Spleen (tissue), 11 donors: ENCODE results near the gene MAPK8IP3. TPM values are rescaled to one million over a fixed set of nuclear protein-coding genes. Genes with fewer than 3 reads are reported as not detected.

Experiments
- DNase-seq: peaks from one replicate; pipeline ENCODE4 v3.0.0-alpha.2; 2020
- H3K27ac ChIP-seq, 8 donors: fragments of 200-600 bp; sonication (generic) in 7 of 8; 1 replicate in 4 of 8; 2 replicates in 4 of 8; pipeline versions ENCODE4 v1.5.0 to v1.8.0; 2016 to 2021; ENCODE audit warnings: inconsistent platforms in 4 of 8, mild to moderate bottlenecking in 4 of 8, moderate library complexity in 1 of 8
- H3K27me3 ChIP-seq, 7 donors: fragments of 200-600 bp; sonication (generic) in 6 of 7; replicated peaks in 1 of 7; 1 replicate in 4 of 7; 2 replicates in 3 of 7; pipeline versions ENCODE4 v1.5.0 to v1.8.0; 2016 to 2021; ENCODE audit warnings: inconsistent platforms in 3 of 7, mild to moderate bottlenecking in 1 of 7
- H3K36me3 ChIP-seq, 6 donors: fragments of 200-600 bp; sonication (generic) in 5 of 6; 1 replicate in 4 of 6; 2 replicates in 2 of 6; pipeline versions ENCODE4 v1.5.0 to v1.8.0; 2016 to 2021; ENCODE audit warnings: inconsistent platforms in 2 of 6
- H3K4me1 ChIP-seq, 6 donors: fragments of 200-600 bp; sonication (generic) in 5 of 6; 1 replicate in 3 of 6; 2 replicates in 3 of 6; pipeline versions ENCODE4 v1.5.0 to v1.8.0; 2016 to 2021; ENCODE audit warnings: inconsistent platforms in 3 of 6
- H3K4me3 ChIP-seq, 8 donors: fragments of 200-600 bp; sonication (generic) in 7 of 8; 1 replicate in 4 of 8; 2 replicates in 4 of 8; pipeline versions ENCODE4 v1.5.0 to v1.8.0; 2016 to 2021; ENCODE audit warnings: inconsistent platforms in 4 of 8, mild to moderate bottlenecking in 4 of 8, moderate library complexity in 2 of 8
- H3K9me3 ChIP-seq, 8 donors: fragments of 200-600 bp; sonication (generic) in 7 of 8; 1 replicate in 4 of 8; 2 replicates in 4 of 8; pipeline versions ENCODE4 v1.5.0 to v1.8.0; 2016 to 2021; ENCODE audit warnings: inconsistent platforms in 4 of 8
- CTCF ChIP-seq, 11 experiments: fragments of 200-600 bp in 7 of 11; fragments of 450-650 bp in 4 of 11; sonication (generic) in 4 of 11; IDR thresholded peaks in 8 of 11; conservative IDR thresholded peaks in 3 of 11; 1 replicate in 7 of 11; 2 replicates in 4 of 11; pipeline versions ENCODE4 v1.4.0 to v1.8.0; 2016 to 2021; ENCODE audit warnings: antibody characterized with exemption in 11 of 11, inconsistent platforms in 4 of 11, mild to moderate bottlenecking in 1 of 11
- POLR2A ChIP-seq, 3 donors: fragments of 450-650 bp; IDR thresholded peaks; one replicate each; pipeline ENCODE4 v1.5.1; 2017; ENCODE audit warnings: antibody characterized with exemption in 3 of 3, mild to moderate bottlenecking in 1 of 3
- POLR2AphosphoS5 ChIP-seq, 3 donors: sonication (generic); formaldehyde crosslinking; IDR thresholded peaks; one replicate each; pipeline ENCODE4 v1.5.1; 2017; ENCODE audit warnings: antibody characterized with exemption in 3 of 3
- WGBS, 5 donors: extraction: QIAGEN DNeasy Blood & Tissue Kit in 3 of 5; methylation state at CpG; one replicate each; pipeline versions ENCODE4 v1.1.5 to v1.1.7; 2013 to 2018; 5-methylcytosine and 5-hydroxymethylcytosine counted together
- intact Hi-C: fragments of 100-400 bp; cut with DNase I; formaldehyde crosslinking; loops from one replicate; pipeline ENCODE4 v1.15.0; 2023; ENCODE audit warnings: low total_unique reads
- polyA plus RNA-seq, 3 donors: library from polyadenylated mRNA; stranded (reverse); fragments of 200-250 nt; gene quantifications; one replicate each; pipeline ENCODE4 v1.2.1, GENCODE V29; 2013
- total RNA-seq, 7 donors: library from RNA; depleted of rRNA in 3 of 7; stranded (reverse); fragments of >200 nt in 3 of 7; fragmentation: NEBNext Ultra II Directional in 4 of 7; extraction: Animal tissue kit (Norgen Biotek cat#: 25700) in 4 of 7; gene quantifications; one replicate each; pipeline versions ENCODE4 v1.1.0 to v1.2.1, GENCODE V29; 2016 to 2021
- donor health status: healthy with polysubstance abuse.
- donor health status: DM: no; HTN: no; CAD: no; lungs with moderate emphysema.
- donor health status: DM: no; HTN: no; CAD: no.
- donor health status: Bipolar disorder and iron deficiency.
- donor health status: healthy.
- donor health status: DM: no; HTN: no; CAD: no.
- donor health status: DM: yes; HTN: yes; CAD: no.

The MAPK8IP3 gene
- total and polyA plus RNA-seq, 10 donors = 27.2 to 134 (median 114) TPM

GRCh38 chr16:1710811-1711507 lies 5.0 kb downstream of the MAPK8IP3 start:
- Histone ChIP-seq H3K27me3 (no peaks in the 10 kb centered on the region), H3K9me3 (no peaks in the 10 kb centered on the region), H3K4me1 (peaks cover 24 to 96% (median 71%) of the 10 kb centered on the region in 6 donors), H3K36me3 (peaks cover 0 to 26% (median 0%) of the 10 kb centered on the region in 6 donors), H3K27ac (peak overlapping the region in 2 of 8 donors; percentile 16 to 38), H3K4me3 (no peak overlapping the region)
- peak; percentile 56 for DNase-seq
- WGBS, 5 donors = 87 to 93% (median 88%) methylated on average over 17 of the region's 17 CpGs
- TF ChIP-seq POLR2A (IDR thresholded peaks at IDR 0.05) (no peak), CTCF (IDR thresholded peaks at IDR 0.05 in 8 of 11, conservative IDR thresholded peaks at IDR 0.05 in 3 of 11) (no peak), POLR2AphosphoS5 (IDR thresholded peaks at IDR 0.05) (no peak)
- intact Hi-C loops = no loop called here

- Histone ChIP-seq H3K4me1 (peaks cover 17 to 100% (median 70%) of the 10 kb centered on the region in 6 donors), H3K36me3 (peaks cover 0 to 27% (median 0%) of the 10 kb centered on the region in 6 donors), H3K4me3 (peak overlapping the region in 1 of 8 donors; percentile 23), H3K27ac (peak overlapping the region in 7 of 8 donors; percentile 65 to 86 (median 78)), H3K27me3 (no peaks in the 10 kb centered on the region), H3K9me3 (no peaks in the 10 kb centered on the region)
- intact Hi-C loops = no loop called here
- DNase-seq = peak; percentile 82
- TF ChIP-seq POLR2A (IDR thresholded peaks at IDR 0.05) = no peak
- no peak for TF ChIP-seq CTCF (IDR thresholded peaks at IDR 0.05 in 8 of 11, conservative IDR thresholded peaks at IDR 0.05 in 3 of 11)
- TF ChIP-seq POLR2AphosphoS5 (IDR thresholded peaks at IDR 0.05) = peak; percentile 46 to 65 (median 50)
- WGBS, 5 donors = 54 to 67% (median 56%) methylated on average over 14 of the region's 14 CpGs
These were observed 6.8 kb downstream of the MAPK8IP3 start for GRCh38 chr16:1712791-1713261.

GRCh38 chr16:1713331-1713730 lies 7.3 kb downstream of the MAPK8IP3 start:
- Histone ChIP-seq H3K4me3 (peak overlapping the region in 1 of 8 donors; percentile 23), H3K9me3 (no peaks in the 10 kb centered on the region), H3K27me3 (no peaks in the 10 kb centered on the region), H3K27ac (peak overlapping the region; percentile 50 to 86 (median 76)), H3K4me1 (peaks cover 12 to 100% (median 70%) of the 10 kb centered on the region in 6 donors), H3K36me3 (peaks cover 0 to 23% (median 0%) of the 10 kb centered on the region in 6 donors)
- peak; percentile 20 for DNase-seq
- intact Hi-C loops = no loop called here
- WGBS, 5 donors = 55 to 73% (median 61%) methylated on average over 7 of the region's 7 CpGs
- TF ChIP-seq CTCF (IDR thresholded peaks at IDR 0.05 in 8 of 11, conservative IDR thresholded peaks at IDR 0.05 in 3 of 11) (no peak), POLR2A (IDR thresholded peaks at IDR 0.05) (no peak), POLR2AphosphoS5 (IDR thresholded peaks at IDR 0.05) (no peak)

GRCh38 chr16:1713933-1714332 lies 7.9 kb downstream of the MAPK8IP3 start:
- 54 to 66% (median 61%) methylated on average over 14 of the region's 14 CpGs for WGBS, 5 donors

More at GRCh38 chr16:1713933-1714332, 7.9 kb downstream of the MAPK8IP3 start:
- Histone ChIP-seq H3K27ac (peak overlapping the region; percentile 39 to 86 (median 76)), H3K4me3 (peak overlapping the region in 1 of 8 donors; percentile 23), H3K9me3 (no peaks in the 10 kb centered on the region), H3K36me3 (peaks cover 0 to 17% (median 0%) of the 10 kb centered on the region in 6 donors), H3K27me3 (no peaks in the 10 kb centered on the region), H3K4me1 (peaks cover 11 to 100% (median 70%) of the 10 kb centered on the region in 6 donors)
- peak; percentile 85 for DNase-seq
- TF ChIP-seq POLR2A (IDR thresholded peaks at IDR 0.05) (no peak), POLR2AphosphoS5 (IDR thresholded peaks at IDR 0.05) (peak; percentile 68 to 80 (median 73)), CTCF (IDR thresholded peaks at IDR 0.05 in 8 of 11, conservative IDR thresholded peaks at IDR 0.05 in 3 of 11) (no peak)
- intact Hi-C loops = no loop called here
